Raji (cell line): Measurements from ENCODE around the gene ZNF518B.

ENCODE experiments used
- POLR2A ChIP-seq: IDR thresholded peaks from 2 replicates; pipeline ENCODE4 v1.6.1; 2011; ENCODE audit warnings: low read depth, low read length, control low read depth; ENCODE audit not compliant: insufficient read depth

ZNF518B gene

GRCh38 chr4:10417740-10418139 is 39.5 kb downstream of the ZNF518B start:
- TF ChIP-seq POLR2A, result no peak

DNA sequence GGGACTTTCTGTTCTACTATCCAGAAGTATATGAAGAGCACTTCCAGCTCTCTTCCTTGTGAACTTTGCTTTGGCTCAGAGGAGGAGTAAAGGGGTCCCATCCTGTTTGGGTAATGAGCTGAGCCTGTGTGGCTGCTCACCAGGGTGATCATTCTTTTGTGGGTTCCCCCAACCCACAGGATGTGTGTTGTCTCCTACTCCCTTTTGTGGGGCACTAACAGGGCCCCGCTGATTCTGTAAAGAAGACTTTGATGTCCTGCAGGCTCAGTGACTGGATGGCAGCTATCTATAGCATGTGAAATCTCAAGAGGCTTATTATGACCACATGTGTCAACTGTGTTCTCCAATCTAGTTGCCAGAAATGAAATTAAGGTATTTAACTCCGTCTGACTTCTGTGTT is 40.8 kb downstream of the ZNF518B start:
- no peak for TF ChIP-seq POLR2A

- TF ChIP-seq POLR2A, result no peak
These were observed 44.0 kb downstream of the ZNF518B start for GRCh38 chr4:10413177-10413576.

DNA sequence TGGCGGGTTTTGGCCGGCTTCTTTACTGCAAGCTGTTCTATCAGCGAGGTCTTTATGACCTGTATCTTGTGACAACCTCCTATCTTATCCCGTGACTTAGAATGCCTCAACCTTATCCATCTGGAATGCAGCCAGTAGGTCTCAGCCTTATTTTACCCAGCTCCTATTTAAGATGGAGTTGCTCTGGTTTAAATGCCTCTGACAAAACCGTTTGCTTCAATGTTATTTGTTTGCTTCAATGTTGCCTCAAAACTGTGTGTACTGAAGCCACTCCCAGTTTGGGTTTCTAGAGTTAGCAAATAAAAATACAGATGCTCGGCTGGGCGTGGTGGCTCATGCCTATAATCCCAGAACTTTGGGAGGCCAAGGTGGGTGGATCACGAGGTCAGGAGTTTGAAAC is 51.6 kb downstream of the ZNF518B start:
- no peak for TF ChIP-seq POLR2A

DNA sequence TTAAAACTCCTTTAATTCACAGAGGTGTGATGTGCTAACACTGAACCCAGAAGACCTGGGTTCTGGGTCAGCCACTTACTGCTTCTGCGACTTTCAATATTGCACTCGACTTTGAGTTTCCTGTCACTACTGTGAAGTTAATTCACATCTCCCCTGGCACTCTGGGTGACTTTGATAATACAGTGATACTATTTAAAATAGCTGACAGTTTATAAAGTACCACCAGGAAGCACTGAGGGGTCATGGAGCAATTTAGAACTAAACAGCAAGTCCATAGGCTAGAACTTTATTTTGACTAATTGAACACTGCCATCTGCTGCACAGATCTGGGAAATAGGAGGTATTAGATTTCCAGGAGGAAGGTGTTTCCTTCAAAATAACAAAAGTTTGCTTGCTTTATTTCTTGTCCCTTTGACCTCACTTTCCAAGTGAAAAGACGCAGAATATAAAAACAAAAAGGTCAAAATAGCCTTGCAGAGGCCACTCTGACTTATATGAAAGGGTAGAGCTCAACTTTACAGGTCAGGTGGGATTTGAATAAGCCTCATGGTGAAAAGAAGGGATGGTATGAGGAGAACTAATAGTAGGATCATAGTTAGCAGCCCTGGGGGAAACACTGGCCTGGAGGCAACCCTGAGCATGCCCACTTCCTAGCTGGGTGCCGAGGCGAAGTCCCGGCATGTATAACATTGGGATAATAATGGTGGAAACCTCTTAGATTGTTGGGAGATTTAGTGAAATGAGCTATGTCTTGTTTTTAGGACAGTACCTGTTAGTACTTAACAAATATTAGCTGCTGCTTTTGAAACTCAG is 53.4 kb downstream of the ZNF518B start:
- TF ChIP-seq POLR2A, result no peak

GRCh38 chr4:10395971-10396580 is 61.1 kb downstream of the ZNF518B start:
- no peak for TF ChIP-seq POLR2A
